H7 (cell line): ENCODE measurements around the gene ATG4D. TPM values are rescaled to one million over a fixed set of nuclear protein-coding genes. Genes with fewer than 3 reads are reported as not detected.
"Not testable (repeated sequence)": the region's sequence is repeated elsewhere in the genome, so short reads cannot be mapped to it uniquely, and the experiment has no call there.

ENCODE experiments used
- DNase-seq: peaks from one replicate; pipeline ENCODE4 v3.0.0; 2012
- H3K27me3 ChIP-seq: 2 replicates; pipeline ENCODE4 v1.6.0; 2011; ENCODE audit warnings: mild to moderate bottlenecking, low read length; ENCODE audit not compliant: control insufficient read depth, insufficient read depth
- H3K36me3 ChIP-seq: replicated peaks from 2 replicates; pipeline ENCODE4 v1.5.1; 2011; ENCODE audit warnings: low read length; ENCODE audit not compliant: control insufficient read depth, insufficient read depth
- H3K4me3 ChIP-seq: 2 replicates; pipeline ENCODE4 v1.5.1; 2011; ENCODE audit warnings: low read depth, mild to moderate bottlenecking, control low read depth, low read length, moderate library complexity; ENCODE audit not compliant: insufficient read depth
- total RNA-seq: library from RNA; depleted of rRNA; stranded (reverse); fragments of >200 nt; shearing (Covaris generic); gene quantifications from 2 replicates; pipeline ENCODE4 v1.2.3, GENCODE V29; 2014

ATG4D gene
- total RNA-seq, 1 experiment from 2014 or later = 105 TPM

GRCh38 chr19:10568062-10568825 lies 24.5 kb downstream of the ATG4D start:
- peak overlapping the region; percentile 53 for H3K4me3 ChIP-seq
- H3K36me3 ChIP-seq = no peaks in the 10 kb centered on the region
- no peaks in the 10 kb centered on the region; the same call in 1 of the 2 replicates for H3K27me3 ChIP-seq
- no peak for DNase-seq

GRCh38 chr19:10568826-10569651 lies 25.3 kb downstream of the ATG4D start, which contains the start of gene CDKN2D:
CDKN2D (minus strand) TSS chr19:10568979; CDS start chr19:10568653, 326 bp downstream.
- peak within 1 kb of the TSS; percentile 70 for H3K4me3 ChIP-seq
- no peaks in the 10 kb centered on the region for H3K36me3 ChIP-seq
- no peaks in the 10 kb centered on the region; the same call in 1 of the 2 replicates for H3K27me3 ChIP-seq
- peak; percentile 99 for DNase-seq

GRCh38 chr19:10573793-10574192 lies 30.1 kb downstream of the ATG4D start:
- not testable (repeated sequence) for H3K27me3 ChIP-seq, DNase-seq, H3K4me3 ChIP-seq

GRCh38 chr19:10574462-10574861 lies 30.8 kb downstream of the ATG4D start:
- Histone ChIP-seq H3K27me3 (no peaks in the 10 kb centered on the region), H3K36me3 (peaks cover 10% of the 10 kb centered on the region), H3K4me3 (no peak overlapping the region)
- DNase-seq = no peak

More at GRCh38 chr19:10573793-10574192, 30.1 kb downstream of the ATG4D start:
- H3K36me3 ChIP-seq = peaks cover 10% of the 10 kb centered on the region

- DNase-seq = no peak
- H3K27me3 ChIP-seq = no peaks in the 10 kb centered on the region
- H3K36me3 ChIP-seq = peaks cover 15% of the 10 kb centered on the region
- no peak overlapping the region for H3K4me3 ChIP-seq
These were observed 31.5 kb downstream of the ATG4D start for GRCh38 chr19:10575011-10575716.

- Histone ChIP-seq H3K27me3 (peaks cover 2% of the 10 kb centered on the region; the same call in 1 of the 2 replicates), H3K4me3 (no peak overlapping the region), H3K36me3 (peaks cover 25% of the 10 kb centered on the region)
- no peak for DNase-seq
These were observed 34.2 kb downstream of the ATG4D start for GRCh38 chr19:10577951-10578350.

- Histone ChIP-seq H3K27me3 (peaks cover 2% of the 10 kb centered on the region; the same call in 1 of the 2 replicates), H3K4me3 (no peak overlapping the region), H3K36me3 (peaks cover 25% of the 10 kb centered on the region)
- peak; percentile 91 for DNase-seq
These were observed 37.4 kb downstream of the ATG4D start for GRCh38 chr19:10580979-10581631.

- Histone ChIP-seq H3K27me3 (peaks cover 2% of the 10 kb centered on the region; the same call in 1 of the 2 replicates), H3K4me3 (no peak overlapping the region), H3K36me3 (peaks cover 24% of the 10 kb centered on the region)
- DNase-seq = no peak
These were observed 38.4 kb downstream of the ATG4D start for GRCh38 chr19:10582091-10582490.

- Histone ChIP-seq H3K27me3 (peaks cover 2% of the 10 kb centered on the region; the same call in 1 of the 2 replicates), H3K36me3 (peaks cover 21% of the 10 kb centered on the region), H3K4me3 (no peak overlapping the region)
- DNase-seq = peak; percentile 65
These were observed 39.5 kb downstream of the ATG4D start for GRCh38 chr19:10583036-10583776.

GRCh38 chr19:10586396-10586795 lies 42.7 kb downstream of the ATG4D start:
- DNase-seq = no peak
- H3K27me3 ChIP-seq = peaks cover 2% of the 10 kb centered on the region; the same call in 1 of the 2 replicates
- H3K36me3 ChIP-seq = peaks cover 6% of the 10 kb centered on the region
- H3K4me3 ChIP-seq = peak overlapping the region; percentile 67; the same call in 1 of the 2 replicates

- DNase-seq = peak; percentile 88
- peak within 1 kb of the TSS; percentile 67; the same call in 1 of the 2 replicates for H3K4me3 ChIP-seq
These were observed 43.5 kb downstream of the ATG4D start, which contains the start of gene AP1M2 for GRCh38 chr19:10587022-10587838. AP1M2 (minus strand) TSS chr19:10587312; CDS start chr19:10587231, 81 bp downstream.

GRCh38 chr19:10587839-10588150 lies 44.1 kb downstream of the ATG4D start:
- Histone ChIP-seq H3K27me3 (no peaks in the 10 kb centered on the region), H3K4me3 (no peak overlapping the region), H3K36me3 (peaks cover 3% of the 10 kb centered on the region)
- DNase-seq = no peak

More at GRCh38 chr19:10587022-10587838, 43.5 kb downstream of the ATG4D start, which contains the start of gene AP1M2:
- H3K27me3 ChIP-seq = no peaks in the 10 kb centered on the region
- H3K36me3 ChIP-seq = peaks cover 3% of the 10 kb centered on the region
